SK-N-SH treated with all-trans-retinoic acid at 6 μM for 48 hours (cell line): ENCODE data around the gene KDM4B.

Experiments used
- ATAC-seq: fragments of 200-7000 bp; cut with Tn5 transposase; 3 replicates; pipeline ENCODE4 v1.9.1; 2020; ENCODE audit warnings: mild to moderate bottlenecking, moderate library complexity
- ARNTL ChIP-seq: fragments of 450-650 bp; formaldehyde crosslinking; IDR thresholded peaks from 2 replicates; pipeline ENCODE4 v1.5.0; 2020; ENCODE audit warnings: low read depth, mild to moderate bottlenecking, moderate library complexity, borderline replicate concordance
- BACH2 ChIP-seq: fragments of 250-450 bp; sonication (Bioruptor Pico); IDR thresholded peaks from 2 replicates; pipeline ENCODE4 v1.9.0; 2021; ENCODE audit warnings: mild to moderate bottlenecking, borderline replicate concordance
- CSDC2 ChIP-seq: fragments of 250-450 bp; sonication (Bioruptor Pico); IDR thresholded peaks from 2 replicates; pipeline ENCODE4 v1.5.0; 2020; ENCODE audit warnings: mild to moderate bottlenecking, moderate library complexity
- CSRNP3 ChIP-seq: fragments of 250-450 bp; sonication (Bioruptor Pico); IDR thresholded peaks from 2 replicates; pipeline ENCODE4 v1.5.1; 2021; ENCODE audit warnings: mild to moderate bottlenecking, moderate library complexity
- ESRRG ChIP-seq: fragments of 250-450 bp; sonication (Bioruptor Pico); IDR thresholded peaks from 2 replicates; pipeline ENCODE4 v1.6.1; 2021; ENCODE audit warnings: mild to moderate bottlenecking
- GLIS3 ChIP-seq: fragments of 250-450 bp; sonication (Bioruptor Pico); IDR thresholded peaks from 2 replicates; pipeline ENCODE4 v1.5.0; 2020; ENCODE audit warnings: mild to moderate bottlenecking, moderate library complexity
- ISL1 ChIP-seq: fragments of 250-450 bp; sonication (Bioruptor Pico); IDR thresholded peaks from 2 replicates; pipeline ENCODE4 v2.1.2; 2022; ENCODE audit warnings: mild to moderate bottlenecking, moderate library complexity
- POU6F1 ChIP-seq: fragments of 250-450 bp; sonication (Bioruptor Pico); IDR thresholded peaks from 2 replicates; pipeline ENCODE4 v1.8.0; 2021; ENCODE audit warnings: low read depth, mild to moderate bottlenecking, moderate library complexity, borderline replicate concordance
- SNAI2 ChIP-seq: fragments of 250-450 bp; sonication (Bioruptor Pico); IDR thresholded peaks from 2 replicates; pipeline ENCODE4 v1.5.0; 2020; ENCODE audit warnings: mild to moderate bottlenecking, moderate library complexity
- TCF4 ChIP-seq: fragments of 250-450 bp; sonication (Bioruptor Pico); IDR thresholded peaks from 2 replicates; pipeline ENCODE4 v1.8.0; 2021; ENCODE audit warnings: mild to moderate bottlenecking, moderate library complexity, borderline replicate concordance
- TOX ChIP-seq: fragments of 250-450 bp; sonication (Bioruptor Pico); IDR thresholded peaks from 2 replicates; pipeline ENCODE4 v1.8.0; 2021; ENCODE audit warnings: mild to moderate bottlenecking, moderate library complexity, borderline replicate concordance
- TSHZ2 ChIP-seq: fragments of 250-450 bp; sonication (Bioruptor Pico); IDR thresholded peaks from 2 replicates; pipeline ENCODE4 v1.5.0; 2020; ENCODE audit warnings: mild to moderate bottlenecking, moderate library complexity
- ZC3H10 ChIP-seq: fragments of 250-450 bp; sonication (Bioruptor Pico); IDR thresholded peaks from 2 replicates; pipeline ENCODE4 v1.5.1; 2021; ENCODE audit warnings: mild to moderate bottlenecking, moderate library complexity
- ZFP30 ChIP-seq: fragments of 450-650 bp; formaldehyde crosslinking; IDR thresholded peaks from 2 replicates; pipeline ENCODE4 v1.5.0; 2022; ENCODE audit warnings: mild to moderate bottlenecking, moderate library complexity
- ZNF70 ChIP-seq: fragments of 450-650 bp; formaldehyde crosslinking; IDR thresholded peaks from 2 replicates; pipeline ENCODE4 v1.5.0; 2020; ENCODE audit warnings: mild to moderate bottlenecking, moderate library complexity
- ZNF8 ChIP-seq: fragments of 450-650 bp; formaldehyde crosslinking; IDR thresholded peaks from 2 replicates; pipeline ENCODE4 v1.5.0; 2020; ENCODE audit warnings: mild to moderate bottlenecking, moderate library complexity
- TF ChIP-seq, protein P1 (sequence below): fragments of 250-450 bp; sonication (Bioruptor Pico); IDR thresholded peaks from 2 replicates; pipeline ENCODE4 v1.5.1; 2020; ENCODE audit warnings: low read depth, mild to moderate bottlenecking, moderate library complexity

Gene KDM4B

GRCh38 chr19:5075597-5075996, 106.7 kb downstream of the KDM4B start (continued):
- TF ChIP-seq TSHZ2 (CRISPR knock-in tag) (no peak), GLIS3 (CRISPR knock-in tag) (no peak), SNAI2 (no peak), ZFP30 (no peak)

DNA sequence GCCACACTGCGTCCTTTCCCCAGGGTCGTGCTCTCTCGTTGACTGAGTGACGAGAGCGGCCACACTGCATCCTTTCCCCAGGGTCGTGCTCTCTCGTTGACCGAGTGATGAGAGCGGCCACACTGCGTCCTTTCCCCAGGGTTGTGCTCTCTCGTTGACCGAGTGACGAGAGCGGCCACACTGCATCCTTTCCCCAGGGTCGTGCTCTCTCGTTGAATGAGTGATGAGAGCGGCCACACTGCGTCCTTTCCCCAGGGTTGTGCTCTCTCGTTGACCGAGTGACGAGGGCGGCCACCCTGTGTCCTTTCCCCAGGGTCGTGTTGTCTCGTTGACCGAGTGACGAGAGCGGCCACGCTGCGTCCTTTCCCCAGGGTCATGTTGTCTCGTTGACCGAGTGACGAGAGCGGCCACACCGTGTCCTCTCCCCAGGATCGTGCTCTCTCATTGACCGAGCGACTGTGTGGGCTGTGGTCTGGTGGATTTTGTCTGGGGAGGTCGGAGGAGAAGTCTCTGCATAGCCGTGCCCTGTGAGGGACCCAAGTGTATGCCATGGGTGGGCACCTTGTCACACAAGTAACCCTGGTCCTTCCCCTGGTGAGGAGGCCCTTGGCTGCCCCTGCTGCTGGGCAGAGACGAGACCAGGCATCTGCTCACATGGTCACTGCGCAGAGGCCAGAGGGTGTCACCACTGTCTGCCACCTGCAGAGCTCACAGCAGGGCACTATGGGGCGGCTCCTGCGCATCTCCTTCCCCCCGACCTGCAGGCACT, 107.7 kb downstream of the KDM4B start:
- ATAC-seq: no peak
- TF ChIP-seq ISL1 (no peak), CSRNP3 (CRISPR knock-in tag) (no peak), CSDC2 (CRISPR knock-in tag) (no peak), ZC3H10 (no peak), ZNF8 (CRISPR knock-in tag) (no peak)

- ATAC-seq: no peak
- TF ChIP-seq ZC3H10: no peak
- no peak for TF ChIP-seq ARNTL (CRISPR knock-in tag)
- TF ChIP-seq TSHZ2 (CRISPR knock-in tag): no peak
- no peak for TF ChIP-seq POU6F1 (CRISPR knock-in tag)
- no peak for TF ChIP-seq CSDC2 (CRISPR knock-in tag)
- TF ChIP-seq ZNF70 (CRISPR knock-in tag): no peak
- TF ChIP-seq, protein P1, sequence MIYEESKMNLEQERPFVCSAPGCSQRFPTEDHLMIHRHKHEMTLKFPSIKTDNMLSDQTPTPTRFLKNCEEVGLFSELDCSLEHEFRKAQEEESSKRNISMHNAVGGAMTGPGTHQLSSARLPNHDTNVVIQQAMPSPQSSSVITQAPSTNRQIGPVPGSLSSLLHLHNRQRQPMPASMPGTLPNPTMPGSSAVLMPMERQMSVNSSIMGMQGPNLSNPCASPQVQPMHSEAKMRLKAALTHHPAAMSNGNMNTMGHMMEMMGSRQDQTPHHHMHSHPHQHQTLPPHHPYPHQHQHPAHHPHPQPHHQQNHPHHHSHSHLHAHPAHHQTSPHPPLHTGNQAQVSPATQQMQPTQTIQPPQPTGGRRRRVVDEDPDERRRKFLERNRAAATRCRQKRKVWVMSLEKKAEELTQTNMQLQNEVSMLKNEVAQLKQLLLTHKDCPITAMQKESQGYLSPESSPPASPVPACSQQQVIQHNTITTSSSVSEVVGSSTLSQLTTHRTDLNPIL (CRISPR knock-in tag): no peak
- TF ChIP-seq BACH2 (CRISPR knock-in tag): no peak
- TF ChIP-seq ZFP30: no peak
- TF ChIP-seq TOX: no peak
- no peak for TF ChIP-seq TCF4 (CRISPR knock-in tag)
- TF ChIP-seq CSRNP3 (CRISPR knock-in tag): no peak
- TF ChIP-seq ESRRG (CRISPR knock-in tag): no peak
These were observed 108.2 kb downstream of the KDM4B start for GRCh38 chr19:5077209-5077515.
